Loucy (cell line): ENCODE results near the gene KIAA1210.

Experiments used
- H2AFZ ChIP-seq: fragments of 200-600 bp; sonication (generic); 2 replicates; pipeline ENCODE4 v1.6.0; 2016; ENCODE audit warnings: antibody characterized with exemption, mild to moderate bottlenecking, low read length, moderate library complexity
- H3F3A ChIP-seq: fragments of 200-600 bp; 2 replicates; pipeline ENCODE4 v1.6.0; 2016; ENCODE audit warnings: antibody characterized with exemption, low read depth, mild to moderate bottlenecking
- H3K27me3 ChIP-seq: fragments of 200-600 bp; sonication (generic); 2 replicates; pipeline ENCODE4 v1.6.1; 2014; ENCODE audit warnings: low read length, mild to moderate bottlenecking; ENCODE audit not compliant: insufficient read depth, poor library complexity, severe bottlenecking
- H3K36me3 ChIP-seq: fragments of 200-600 bp; sonication (generic); 2 replicates; pipeline ENCODE4 v1.6.1; 2016; ENCODE audit warnings: low read length; ENCODE audit not compliant: insufficient read depth
- H3K4me1 ChIP-seq: fragments of 200-600 bp; sonication (generic); 2 replicates; pipeline ENCODE4 v1.5.1; 2014; ENCODE audit warnings: low read length, mild to moderate bottlenecking; ENCODE audit not compliant: insufficient read depth, poor library complexity, severe bottlenecking
- H3K4me2 ChIP-seq: fragments of 200-600 bp; sonication (generic); 2 replicates; pipeline ENCODE4 v1.6.0; 2014; ENCODE audit warnings: antibody characterized with exemption, low read length, low read depth, mild to moderate bottlenecking; ENCODE audit not compliant: poor library complexity, severe bottlenecking
- H3K4me3 ChIP-seq: fragments of 200-600 bp; sonication (generic); 2 replicates; pipeline ENCODE4 v1.5.1; 2014; ENCODE audit warnings: low read length, mild to moderate bottlenecking, mixed read lengths; ENCODE audit not compliant: poor library complexity, severe bottlenecking
- H3K79me2 ChIP-seq: fragments of 200-600 bp; sonication (generic); 2 replicates; pipeline ENCODE4 v1.6.1; 2014; ENCODE audit warnings: low read length; ENCODE audit not compliant: insufficient read depth
- H3K9ac ChIP-seq: fragments of 200-600 bp; sonication (generic); 2 replicates; pipeline ENCODE4 v1.6.0; 2014; ENCODE audit warnings: mild to moderate bottlenecking, low read depth, low read length, moderate library complexity; ENCODE audit not compliant: poor library complexity, severe bottlenecking
- H3K9me2 ChIP-seq: fragments of 200-600 bp; sonication (generic); replicated peaks from 2 replicates; pipeline ENCODE4 v1.6.1; 2016; ENCODE audit warnings: low read depth, low read length, mixed read lengths
- H3K9me3 ChIP-seq: fragments of 200-600 bp; sonication (generic); 2 replicates; pipeline ENCODE4 v1.6.1; 2014; ENCODE audit warnings: mild to moderate bottlenecking, antibody characterized with exemption, low read length, low read depth; ENCODE audit not compliant: insufficient read depth
- H4K20me1 ChIP-seq: fragments of 200-600 bp; sonication (generic); 2 replicates; pipeline ENCODE4 v1.6.0; 2014; ENCODE audit warnings: antibody characterized with exemption, low read length, mild to moderate bottlenecking; ENCODE audit not compliant: insufficient read depth, poor library complexity, severe bottlenecking
- CTCF ChIP-seq: fragments of 200-600 bp; sonication (generic); conservative IDR thresholded peaks from 2 replicates; pipeline ENCODE4 v1.5.1; 2014; ENCODE audit warnings: mild to moderate bottlenecking, antibody characterized with exemption, low read length
- EZH2phosphoT487 ChIP-seq: fragments of 200-600 bp; IDR thresholded peaks from 2 replicates; pipeline ENCODE4 v1.6.1; 2018; ENCODE audit warnings: antibody characterized with exemption, mild to moderate bottlenecking, moderate library complexity, borderline replicate concordance

KIAA1210 gene

GRCh38 chrX:119069762-119070161 lies 57.9 kb downstream of the KIAA1210 start:
- H3K36me3 ChIP-seq = no peaks in the 10 kb centered on the region
- H3K9me3 ChIP-seq = no peaks in the 10 kb centered on the region
- H3F3A ChIP-seq = no peaks in the 10 kb centered on the region
- H3K4me1 ChIP-seq = no peaks in the 10 kb centered on the region
- H3K9ac ChIP-seq = no peak overlapping the region
- H3K27me3 ChIP-seq = no peaks in the 10 kb centered on the region
- no peak overlapping the region for H3K4me2 ChIP-seq
- H3K9me2 ChIP-seq = no peaks in the 10 kb centered on the region
- no peak for TF ChIP-seq CTCF
- no peak for TF ChIP-seq EZH2phosphoT487
- H3K79me2 ChIP-seq = no peaks in the 10 kb centered on the region
- no peak overlapping the region for H2AFZ ChIP-seq
- no peak overlapping the region for H3K4me3 ChIP-seq
- H4K20me1 ChIP-seq = no peaks in the 10 kb centered on the region

GRCh38 chrX:119069128-119069527 lies 58.5 kb downstream of the KIAA1210 start:
- no peak overlapping the region for H3K4me2 ChIP-seq
- no peaks in the 10 kb centered on the region for H3F3A ChIP-seq
- H3K4me3 ChIP-seq = no peak overlapping the region
- no peaks in the 10 kb centered on the region for H3K9me2 ChIP-seq
- no peaks in the 10 kb centered on the region for H3K36me3 ChIP-seq
- no peaks in the 10 kb centered on the region for H3K79me2 ChIP-seq
- no peaks in the 10 kb centered on the region for H3K27me3 ChIP-seq
- TF ChIP-seq EZH2phosphoT487 (no peak), CTCF (no peak)
- H3K9me3 ChIP-seq = no peaks in the 10 kb centered on the region
- H4K20me1 ChIP-seq = no peaks in the 10 kb centered on the region
- no peak overlapping the region for H3K9ac ChIP-seq
- no peaks in the 10 kb centered on the region for H3K4me1 ChIP-seq
- H2AFZ ChIP-seq = no peak overlapping the region

- no peaks in the 10 kb centered on the region for H3K9me2 ChIP-seq
- no peaks in the 10 kb centered on the region for H3K36me3 ChIP-seq
- no peak overlapping the region for H2AFZ ChIP-seq
- peak; percentile 61 for TF ChIP-seq CTCF
- TF ChIP-seq EZH2phosphoT487 = no peak
- no peaks in the 10 kb centered on the region for H3K9me3 ChIP-seq
- no peak overlapping the region for H3K4me2 ChIP-seq
- no peaks in the 10 kb centered on the region for H3K4me1 ChIP-seq
- H3K27me3 ChIP-seq = no peaks in the 10 kb centered on the region
- no peaks in the 10 kb centered on the region for H3K79me2 ChIP-seq
- no peaks in the 10 kb centered on the region for H4K20me1 ChIP-seq
- H3K9ac ChIP-seq = no peak overlapping the region
- H3K4me3 ChIP-seq = no peak overlapping the region
- no peaks in the 10 kb centered on the region for H3F3A ChIP-seq
These were observed 60.4 kb downstream of the KIAA1210 start for GRCh38 chrX:119067023-119067739.
